Ascending aorta (tissue), 2 donors: ENCODE results near the gene CDCA7L. TPM values are rescaled to one million over a fixed set of nuclear protein-coding genes. Genes with fewer than 3 reads are reported as not detected.

ENCODE experiments used
- DNase-seq, 2 donors: peaks; one replicate each; pipeline ENCODE4 v3.0.0-alpha.2; 2019; ENCODE audit warnings: low spot score in 2 of 2
- H3K27ac ChIP-seq, 2 donors: fragments of 200-600 bp; sonication (generic); one replicate each; pipeline ENCODE4 v1.5.1; 2016 to 2017; ENCODE audit warnings: mild to moderate bottlenecking in 1 of 2
- H3K27me3 ChIP-seq: fragments of 200-600 bp; sonication (generic); one replicate; pipeline ENCODE4 v1.5.1; 2017
- H3K36me3 ChIP-seq, 2 donors: fragments of 200-600 bp; sonication (generic); one replicate each; pipeline ENCODE4 v1.5.1; 2016
- H3K4me1 ChIP-seq, 2 donors: fragments of 200-600 bp; sonication (generic); one replicate each; pipeline ENCODE4 v1.5.1; 2016 to 2017; ENCODE audit warnings: mild to moderate bottlenecking in 1 of 2
- H3K4me3 ChIP-seq, 2 donors: fragments of 200-600 bp; sonication (generic); one replicate each; pipeline ENCODE4 v1.5.1; 2016 to 2017; ENCODE audit warnings: mild to moderate bottlenecking in 1 of 2
- H3K9me3 ChIP-seq, 2 donors: fragments of 200-600 bp; sonication (generic); one replicate each; pipeline ENCODE4 v1.5.1; 2016
- CTCF ChIP-seq, 3 experiments: fragments of 200-600 bp in 2 of 3; fragments of 450-650 bp in 1 of 3; sonication (generic) in 2 of 3; IDR thresholded peaks; one replicate each; pipeline ENCODE4 v1.5.1; 2016 to 2019; ENCODE audit warnings: antibody characterized with exemption in 3 of 3, mild to moderate bottlenecking in 1 of 3, moderate library complexity in 1 of 3
- intact Hi-C: fragments of 100-400 bp; cut with DNase I; formaldehyde crosslinking; loops from one replicate; pipeline ENCODE4 v1.15.1; 2023
- total RNA-seq: library from RNA; depleted of rRNA; stranded (reverse); fragments of >200 nt; gene quantifications from one replicate; pipeline ENCODE4 v1.1.0, GENCODE V29; 2016

CDCA7L gene
- total RNA-seq, 1 donor from 2014 or later, result 1.5 TPM

- Histone ChIP-seq H3K4me1 (peaks cover 0 to 6% of the 10 kb centered on the region in 2 donors), H3K9me3 (no peaks in the 10 kb centered on the region), H3K4me3 (peak overlapping the region; percentile 64 to 66), H3K36me3 (no peaks in the 10 kb centered on the region), H3K27me3 (no peaks in the 10 kb centered on the region), H3K27ac (peak overlapping the region in 1 of 2 donors; percentile 34)
- DNase-seq, result no peak
- intact Hi-C loops, result no loop called here
- TF ChIP-seq CTCF (IDR thresholded peaks at IDR 0.05), result no peak
These were observed 864 bp downstream of the CDCA7L start for GRCh38 chr7:21944616-21945453.

- DNase-seq, result no peak
- no peaks in the 10 kb centered on the region for H3K36me3 ChIP-seq
- no peaks in the 10 kb centered on the region for H3K27me3 ChIP-seq
- peaks cover 0 to 6% of the 10 kb centered on the region in 2 donors for H3K4me1 ChIP-seq
- H3K9me3 ChIP-seq, result no peaks in the 10 kb centered on the region
- no peak for TF ChIP-seq CTCF (IDR thresholded peaks at IDR 0.05)
- no peak overlapping the region for H3K27ac ChIP-seq
- intact Hi-C loops, result no loop called here
- no peak overlapping the region for H3K4me3 ChIP-seq
These were observed 2.3 kb downstream of the CDCA7L start for GRCh38 chr7:21943436-21943835.

GRCh38 chr7:21942955-21943354 lies 2.7 kb downstream of the CDCA7L start:
- H3K9me3 ChIP-seq, result no peaks in the 10 kb centered on the region
- H3K36me3 ChIP-seq, result no peaks in the 10 kb centered on the region
- no peak for DNase-seq
- peaks cover 0 to 6% of the 10 kb centered on the region in 2 donors for H3K4me1 ChIP-seq
- H3K4me3 ChIP-seq, result no peak overlapping the region
- no peaks in the 10 kb centered on the region for H3K27me3 ChIP-seq
- intact Hi-C loops, result no loop called here
- no peak overlapping the region for H3K27ac ChIP-seq
- TF ChIP-seq CTCF (IDR thresholded peaks at IDR 0.05), result no peak

GRCh38 chr7:21941611-21942141 lies 4.0 kb downstream of the CDCA7L start:
- Histone ChIP-seq H3K9me3 (no peaks in the 10 kb centered on the region), H3K4me3 (no peak overlapping the region), H3K4me1 (peaks cover 0 to 6% of the 10 kb centered on the region in 2 donors), H3K36me3 (no peaks in the 10 kb centered on the region), H3K27me3 (no peaks in the 10 kb centered on the region), H3K27ac (no peak overlapping the region)
- intact Hi-C loops, result no loop called here
- DNase-seq, result no peak
- TF ChIP-seq CTCF (IDR thresholded peaks at IDR 0.05), result no peak

GRCh38 chr7:21939858-21940372 lies 5.8 kb downstream of the CDCA7L start:
- H3K27ac ChIP-seq, result no peak overlapping the region
- intact Hi-C loops, result no loop called here
- no peak overlapping the region for H3K4me3 ChIP-seq
- TF ChIP-seq CTCF (IDR thresholded peaks at IDR 0.05), result no peak
- no peaks in the 10 kb centered on the region for H3K9me3 ChIP-seq
- peaks cover 0 to 4% of the 10 kb centered on the region in 2 donors for H3K4me1 ChIP-seq
- DNase-seq, result no peak
- no peaks in the 10 kb centered on the region for H3K36me3 ChIP-seq
- H3K27me3 ChIP-seq, result no peaks in the 10 kb centered on the region
